ENCODE data around the gene TRIM37.
"Not testable (repeated sequence)": the region's sequence is repeated elsewhere in the genome, so short reads cannot be mapped to it uniquely, and the experiment has no call there.

TRIM37 gene

GRCh38 chr17:59151591-59151990, 44.9 kb upstream of the TRIM37 start:
- H3K4me3 ChIP-seq (ENCODE audit: low read depth, low read length), result no peak overlapping the region
- DNase-seq (ENCODE audit: low read depth), result no peak
- TF ChIP-seq CTCF (IDR thresholded peaks at IDR 0.05; ENCODE audit: low read depth, low read length, missing control alignments), result no peak

- no peak overlapping the region for H3K4me3 ChIP-seq (ENCODE audit: low read depth, low read length)
- TF ChIP-seq CTCF (IDR thresholded peaks at IDR 0.05; ENCODE audit: low read depth, low read length, missing control alignments), result no peak
- DNase-seq (ENCODE audit: low read depth), result no peak
Observed at GRCh38 chr17:59151006-59151405, 44.3 kb upstream of the TRIM37 start.

GRCh38 chr17:59149841-59150511, 43.3 kb upstream of the TRIM37 start:
- no peak for TF ChIP-seq CTCF (IDR thresholded peaks at IDR 0.05; ENCODE audit: low read depth, low read length, missing control alignments)
- H3K4me3 ChIP-seq (ENCODE audit: low read depth, low read length), result no peak overlapping the region
- no peak for DNase-seq (ENCODE audit: low read depth)

DNA sequence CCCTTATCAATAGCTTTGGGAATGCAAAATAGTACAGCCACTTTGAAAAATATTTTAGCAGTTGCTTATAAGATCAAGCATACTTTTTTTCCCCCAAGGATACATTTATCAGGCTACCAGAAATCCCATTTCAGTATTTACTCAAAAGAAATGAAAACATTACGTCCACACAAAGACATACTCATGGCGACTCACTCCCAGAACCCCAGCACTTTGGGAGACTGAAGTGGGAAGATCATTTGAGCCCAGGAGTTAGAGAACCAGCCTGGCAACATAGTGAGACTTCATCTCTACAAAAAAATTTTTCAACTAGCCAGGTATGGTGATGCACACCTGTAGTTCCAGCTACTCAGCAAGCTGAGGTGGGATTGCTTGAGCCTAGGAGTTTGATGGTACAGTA, 42.4 kb upstream of the TRIM37 start:
- no peak for TF ChIP-seq CTCF (IDR thresholded peaks at IDR 0.05; ENCODE audit: low read depth, low read length, missing control alignments)
- H3K4me3 ChIP-seq (ENCODE audit: low read depth, low read length), result no peak overlapping the region
- DNase-seq (ENCODE audit: low read depth), result no peak

DNA sequence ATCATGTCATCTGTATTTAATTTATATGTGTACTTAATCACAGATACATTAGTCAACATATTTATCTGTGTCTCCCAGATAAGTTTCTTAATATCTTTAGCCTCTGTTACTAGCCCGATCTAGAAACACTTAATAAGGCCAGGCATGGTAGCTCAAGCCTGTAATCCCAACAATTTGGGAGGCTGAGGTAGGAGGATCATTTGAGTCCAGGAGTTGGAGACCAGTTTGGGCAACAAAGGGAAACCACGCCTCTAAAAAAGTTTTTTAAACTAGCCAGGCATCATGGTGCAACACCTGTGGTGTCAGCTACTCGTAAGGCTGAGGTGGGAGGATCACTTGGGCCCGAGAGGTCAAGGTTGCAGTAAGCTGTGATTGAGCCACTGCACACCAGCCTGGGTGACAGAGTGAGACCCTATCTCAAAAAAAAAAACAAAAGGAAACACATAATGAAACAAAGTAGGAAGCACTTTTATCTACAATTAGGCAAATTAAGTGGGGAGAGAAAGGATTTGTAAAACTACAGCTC, 39.0 kb upstream of the TRIM37 start:
- TF ChIP-seq CTCF (IDR thresholded peaks at IDR 0.05; ENCODE audit: low read depth, low read length, missing control alignments), result no peak
- no peak for DNase-seq (ENCODE audit: low read depth)
- H3K4me3 ChIP-seq (ENCODE audit: low read depth, low read length), result no peak overlapping the region

DNA sequence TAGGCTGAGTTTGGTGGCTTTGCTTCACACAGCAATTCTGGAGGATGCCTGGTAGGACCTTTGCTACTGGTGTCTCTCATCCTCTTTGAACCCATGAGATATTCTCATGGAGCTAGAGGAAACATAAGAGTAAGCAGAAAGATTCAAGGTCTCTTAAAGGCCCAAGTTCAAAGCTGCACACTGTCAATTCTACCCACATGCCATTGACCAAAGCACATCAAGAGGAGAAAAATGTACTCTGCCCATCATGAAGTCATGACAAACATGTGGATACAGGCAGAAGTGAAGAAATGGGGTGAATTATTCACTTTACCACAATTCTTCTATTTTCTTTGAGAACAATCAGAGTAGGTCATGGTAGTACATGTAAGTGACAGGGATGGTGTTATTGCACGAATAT, 35.2 kb upstream of the TRIM37 start:
- no peak for TF ChIP-seq CTCF (IDR thresholded peaks at IDR 0.05; ENCODE audit: low read depth, low read length, missing control alignments)
- no peak overlapping the region for H3K4me3 ChIP-seq (ENCODE audit: low read depth, low read length)
- DNase-seq (ENCODE audit: low read depth), result no peak

DNA sequence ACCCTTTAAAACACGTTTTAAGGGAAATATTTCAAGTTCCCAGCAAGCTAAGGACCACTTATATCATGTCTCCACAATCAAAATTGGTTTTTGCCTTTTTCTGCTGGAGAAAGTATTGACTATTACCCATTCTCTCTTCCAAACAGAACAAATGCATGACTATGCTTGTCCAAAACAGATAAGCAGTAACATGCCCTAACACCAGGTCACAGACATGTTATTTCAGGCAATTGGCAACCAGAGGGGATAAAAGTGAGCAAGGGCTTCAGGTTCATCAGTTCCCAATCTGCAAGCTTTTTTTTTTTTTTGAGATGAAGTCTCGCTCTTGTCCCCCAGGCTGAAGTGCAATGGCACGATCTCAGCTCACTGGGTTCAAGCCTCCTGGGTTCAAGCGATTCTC, 33.3 kb upstream of the TRIM37 start:
- H3K4me3 ChIP-seq (ENCODE audit: low read depth, low read length), result no peak overlapping the region
- DNase-seq (ENCODE audit: low read depth), result no peak
- TF ChIP-seq CTCF (IDR thresholded peaks at IDR 0.05; ENCODE audit: low read depth, low read length, missing control alignments), result no peak

DNA sequence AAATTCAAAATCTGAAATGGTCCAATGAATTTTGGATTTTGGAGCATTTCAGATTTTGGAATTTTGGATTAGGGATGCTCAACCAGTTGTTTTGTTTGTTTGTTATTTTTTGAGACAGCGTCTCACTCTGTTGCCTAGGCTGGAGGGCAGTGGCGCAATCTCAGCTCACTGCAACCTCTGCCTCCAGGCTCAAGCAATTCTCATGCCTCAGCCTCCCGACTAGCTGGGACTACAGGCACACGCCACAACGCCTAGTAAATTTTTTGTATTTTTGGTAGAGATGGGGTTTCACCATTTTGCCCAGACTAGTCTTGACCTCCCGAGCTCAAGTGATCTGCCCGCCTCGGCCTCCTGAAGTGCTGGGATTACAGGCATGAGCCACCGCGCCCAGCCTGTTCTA, 31.7 kb upstream of the TRIM37 start:
- not testable (repeated sequence) for H3K4me3 ChIP-seq (ENCODE audit: low read depth, low read length); DNase-seq (ENCODE audit: low read depth)

Data from GM12864 (cell line).